GM19023 (cell line): Measurements from ENCODE around the gene SUCNR1.
"Not testable (repeated sequence)": the region's sequence is repeated elsewhere in the genome, so short reads cannot be mapped to it uniquely, and the experiment has no call there.

ENCODE experiments used
- ATAC-seq: cut with Tn5 transposase; IDR thresholded peaks from one replicate; pipeline ENCODE4 v1.9.1; 2021; ENCODE audit warnings: mild to moderate bottlenecking, moderate library complexity; ENCODE audit not compliant: unreplicated experiment

SUCNR1 gene, protein sequence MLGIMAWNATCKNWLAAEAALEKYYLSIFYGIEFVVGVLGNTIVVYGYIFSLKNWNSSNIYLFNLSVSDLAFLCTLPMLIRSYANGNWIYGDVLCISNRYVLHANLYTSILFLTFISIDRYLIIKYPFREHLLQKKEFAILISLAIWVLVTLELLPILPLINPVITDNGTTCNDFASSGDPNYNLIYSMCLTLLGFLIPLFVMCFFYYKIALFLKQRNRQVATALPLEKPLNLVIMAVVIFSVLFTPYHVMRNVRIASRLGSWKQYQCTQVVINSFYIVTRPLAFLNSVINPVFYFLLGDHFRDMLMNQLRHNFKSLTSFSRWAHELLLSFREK

DNA sequence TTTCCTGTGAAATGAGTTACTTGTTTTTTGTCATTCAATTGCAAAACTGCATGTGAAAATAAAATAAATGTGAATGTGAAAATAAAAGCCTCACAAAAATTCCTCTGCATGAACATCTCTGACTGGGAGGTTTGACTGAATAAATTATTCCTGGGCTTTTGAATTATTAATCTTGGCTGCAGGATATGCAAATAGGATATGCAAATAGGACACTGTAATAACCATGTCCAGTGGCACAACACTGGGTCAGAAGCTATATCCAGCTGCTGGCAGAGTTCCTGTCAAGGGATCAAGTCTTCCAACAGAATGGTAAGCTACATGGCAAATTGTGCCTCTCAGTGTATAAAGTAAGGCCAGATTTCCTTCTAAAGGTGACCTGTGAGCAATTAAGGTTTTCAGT is at the start of gene SUCNR1:
Gene SUCNR1 (plus strand): TSS at position 246 of the 400 bp plus-strand sequence. CDS start 6,250 bp downstream, outside the sequence.
- ATAC-seq: no peak

DNA sequence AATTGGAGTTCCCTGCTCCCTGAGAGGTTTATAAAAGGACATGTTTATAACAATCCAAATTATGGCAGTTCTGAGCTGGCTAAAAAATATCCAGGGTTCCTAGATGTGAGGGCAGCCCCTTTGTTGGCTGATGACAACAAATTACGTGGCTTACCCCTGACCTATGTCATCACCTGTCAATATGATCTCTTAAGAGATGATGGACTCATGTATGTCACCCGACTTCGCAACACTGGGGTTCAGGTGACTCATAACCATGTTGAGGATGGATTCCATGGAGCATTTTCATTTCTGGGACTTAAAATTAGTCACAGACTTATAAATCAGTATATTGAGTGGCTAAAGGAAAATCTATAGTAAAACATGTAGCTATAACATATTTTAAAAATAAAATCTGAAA is 45.6 kb upstream of the SUCNR1 start:
- no peak for ATAC-seq

DNA sequence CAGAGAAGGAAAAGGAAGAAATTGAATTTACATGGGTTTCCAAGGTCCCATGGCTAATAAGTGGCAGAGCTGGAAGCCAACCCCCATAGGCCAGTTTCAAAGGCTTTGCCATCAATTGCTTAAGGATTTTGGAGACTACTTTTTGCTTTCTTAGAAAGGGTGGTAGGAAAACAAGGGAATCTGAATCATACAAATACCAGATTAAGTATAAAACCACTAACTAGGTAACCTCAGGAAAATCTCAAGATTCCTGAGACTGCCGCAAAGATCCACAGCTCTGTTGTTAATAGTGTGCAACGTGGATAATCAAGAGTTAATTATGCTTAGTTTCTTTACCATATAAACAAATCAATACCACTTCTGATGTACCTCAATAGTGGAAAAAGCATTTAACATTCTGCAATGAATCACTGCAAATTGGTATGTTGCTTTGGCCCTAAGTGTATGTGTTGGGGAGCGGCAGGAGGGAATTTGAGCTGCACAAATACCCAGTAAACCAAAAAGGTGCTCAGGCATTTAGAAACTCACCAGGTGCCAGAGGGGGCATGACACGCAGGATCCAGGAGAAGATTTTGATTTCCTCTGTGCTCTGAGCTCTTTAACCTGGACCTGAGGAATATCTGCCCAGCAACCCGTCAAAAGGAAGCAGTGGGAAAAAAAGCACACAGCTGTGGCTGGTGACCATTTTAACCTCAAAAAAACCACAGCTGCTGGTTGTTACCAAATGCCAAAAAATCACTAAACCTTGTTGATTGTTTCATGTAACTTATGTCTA is 37.5 kb upstream of the SUCNR1 start:
- ATAC-seq: no peak

DNA sequence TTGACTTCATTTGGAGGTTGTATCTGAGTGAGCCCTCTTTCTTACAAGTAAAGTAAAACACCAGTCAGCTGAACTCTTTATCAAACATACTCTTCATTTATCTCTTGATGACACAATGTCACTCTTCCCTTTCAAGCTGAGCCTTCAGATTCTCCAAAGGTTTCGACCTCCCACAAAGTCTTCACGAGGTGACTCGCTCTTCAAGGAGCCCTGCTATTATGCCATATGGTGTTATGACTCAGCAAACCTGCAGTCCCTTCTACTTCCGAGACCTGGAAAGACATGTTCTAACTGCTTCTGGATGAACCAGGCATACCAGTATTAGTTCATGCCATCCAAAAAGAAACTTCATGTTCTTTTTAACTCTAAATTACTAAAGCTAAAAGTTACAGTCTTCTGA is 36.4 kb upstream of the SUCNR1 start:
- ATAC-seq: no peak

- ATAC-seq: no peak
Observed at GRCh38 chr3:151838574-151839312, 34.7 kb upstream of the SUCNR1 start.

- no peak for ATAC-seq
Observed at GRCh38 chr3:151839313-151839631, 34.2 kb upstream of the SUCNR1 start.

DNA sequence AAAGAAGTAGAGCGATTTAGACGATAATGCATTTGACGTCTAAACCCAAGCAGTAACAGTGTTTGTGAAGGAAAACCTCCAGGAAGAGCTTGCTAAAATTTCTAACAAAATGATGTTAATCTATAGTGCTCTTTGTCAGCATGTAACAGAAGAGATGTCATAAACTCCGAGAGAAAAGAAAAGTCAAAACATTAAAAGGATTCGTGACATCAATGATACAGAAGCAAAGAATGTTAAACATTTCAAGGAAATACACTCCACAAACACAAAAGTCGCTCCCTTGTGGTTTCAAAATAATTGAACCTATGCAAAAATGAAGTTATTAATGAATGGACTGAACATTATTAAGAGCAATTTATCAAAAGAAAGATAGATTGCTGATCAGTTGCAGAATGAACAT is 31.6 kb upstream of the SUCNR1 start:
- ATAC-seq: no peak

- ATAC-seq: no peak
Observed at GRCh38 chr3:151843275-151843674, 30.2 kb upstream of the SUCNR1 start.

GRCh38 chr3:151845306-151845905 is 28.0 kb upstream of the SUCNR1 start:
- no peak for ATAC-seq

- ATAC-seq: not testable (repeated sequence)
Observed at GRCh38 chr3:151850065-151850464, 23.4 kb upstream of the SUCNR1 start.

DNA sequence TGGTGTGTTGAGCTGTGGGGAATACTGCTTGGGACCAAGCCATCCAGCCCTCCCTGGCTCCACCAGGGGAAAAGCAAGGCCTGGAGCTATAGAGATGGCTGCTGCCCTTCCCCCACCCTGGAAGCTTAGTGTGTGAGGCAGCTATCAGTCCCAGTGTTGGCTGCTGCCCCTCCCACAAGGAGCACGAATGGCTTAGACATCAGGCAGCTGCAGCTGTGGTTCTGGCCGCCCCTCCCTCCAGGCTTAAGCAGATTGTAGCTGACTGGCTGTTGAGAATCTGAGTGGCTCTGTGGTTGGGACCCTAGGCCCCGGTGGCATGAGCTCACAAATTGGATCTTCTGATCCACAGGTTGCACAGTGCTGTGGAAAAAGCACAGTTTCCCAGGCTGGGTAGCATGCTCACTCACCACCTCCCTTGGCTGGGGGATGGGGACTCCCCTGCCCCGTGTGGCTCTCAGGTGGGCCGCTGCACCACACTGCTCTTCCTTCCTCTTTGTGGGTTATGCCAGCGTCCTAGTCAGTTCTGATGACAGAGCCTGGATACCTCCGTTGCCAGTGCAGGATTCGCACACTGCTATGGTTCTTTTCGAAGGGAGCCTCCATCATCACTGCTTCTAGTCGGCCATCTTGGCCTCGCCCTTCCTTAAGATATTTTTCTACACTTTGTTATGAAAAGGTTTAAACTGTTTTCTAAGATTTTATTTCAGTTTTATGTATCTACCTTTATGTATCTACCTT is 21.2 kb upstream of the SUCNR1 start:
- no peak for ATAC-seq

DNA sequence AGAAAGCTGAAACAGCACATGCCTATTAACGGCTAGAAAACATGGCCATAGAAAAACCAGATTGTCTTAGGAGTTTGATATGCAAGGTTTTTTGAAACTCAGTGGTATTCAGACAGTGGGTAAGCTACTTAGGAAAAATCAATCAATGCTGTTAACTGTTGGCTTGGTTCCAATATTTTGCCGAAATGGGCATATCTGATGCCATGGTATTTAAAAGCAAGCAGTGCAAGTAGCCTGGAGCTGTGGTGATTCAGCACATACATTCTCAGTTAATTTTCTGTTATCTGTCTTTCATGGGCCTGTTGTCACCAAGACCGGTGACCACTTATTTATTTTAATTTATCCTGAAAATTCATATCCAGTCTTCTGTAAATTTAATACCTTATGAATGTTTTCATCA is 17.3 kb upstream of the SUCNR1 start:
- no peak for ATAC-seq

DNA sequence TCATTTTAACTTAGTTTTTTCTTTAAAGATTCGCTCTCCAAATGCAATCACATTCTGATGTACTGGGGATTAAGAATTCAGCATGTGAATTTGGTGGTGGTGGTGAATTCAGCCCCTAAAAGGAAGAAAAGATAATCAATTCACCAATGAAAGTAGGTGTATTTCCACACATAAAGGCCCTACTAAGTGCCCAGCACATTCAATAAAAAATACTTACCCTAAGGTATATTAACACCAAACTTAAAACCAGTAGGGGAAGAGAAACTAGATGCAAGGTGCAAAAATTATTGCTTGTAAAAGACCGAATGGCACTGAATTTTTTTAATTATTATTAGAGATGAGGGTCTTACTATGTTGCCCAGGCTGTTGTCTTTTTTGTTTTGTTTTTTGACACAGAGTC is 16.8 kb upstream of the SUCNR1 start:
- no peak for ATAC-seq

DNA sequence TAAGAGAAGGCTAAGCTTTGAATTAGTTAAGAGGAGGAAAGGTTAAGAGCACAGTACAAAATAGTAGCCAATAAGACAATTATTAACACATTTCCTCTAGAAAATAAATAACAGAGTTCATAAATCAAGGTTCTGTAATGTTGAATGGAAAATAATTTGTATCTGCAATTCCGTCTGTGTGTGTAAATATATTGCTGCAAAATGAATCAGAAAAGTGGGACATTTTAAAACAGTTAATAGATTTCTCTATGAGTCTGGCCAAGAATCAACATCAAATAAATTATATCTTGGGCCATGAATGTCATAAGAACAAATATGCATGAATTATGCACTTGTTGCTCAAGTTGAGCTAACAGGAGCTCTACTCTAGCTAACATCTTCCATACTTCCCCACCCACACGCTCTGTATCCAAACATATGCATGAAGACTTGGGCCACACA is 14.2 kb upstream of the SUCNR1 start:
- no peak for ATAC-seq

- no peak for ATAC-seq
Observed at GRCh38 chr3:151859905-151860304, 13.5 kb upstream of the SUCNR1 start.

DNA sequence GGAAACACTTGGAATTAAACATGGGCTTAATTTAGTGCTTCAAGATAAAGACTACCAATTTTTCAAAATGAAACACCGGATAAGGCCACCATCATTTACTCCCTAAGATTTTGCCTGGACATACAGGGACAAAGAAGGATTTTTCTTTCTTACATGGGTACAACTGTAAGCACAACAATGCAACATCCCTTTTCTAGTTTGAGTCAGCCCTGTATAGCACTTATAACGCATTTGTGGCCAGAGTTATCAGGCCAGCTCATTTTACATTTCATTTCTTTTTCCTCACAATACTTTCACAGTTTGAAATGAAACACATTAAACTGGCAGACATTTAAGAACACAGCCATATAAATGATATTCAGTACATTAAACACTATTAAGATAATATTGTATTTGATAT is 9.8 kb upstream of the SUCNR1 start:
- ATAC-seq: no peak

DNA sequence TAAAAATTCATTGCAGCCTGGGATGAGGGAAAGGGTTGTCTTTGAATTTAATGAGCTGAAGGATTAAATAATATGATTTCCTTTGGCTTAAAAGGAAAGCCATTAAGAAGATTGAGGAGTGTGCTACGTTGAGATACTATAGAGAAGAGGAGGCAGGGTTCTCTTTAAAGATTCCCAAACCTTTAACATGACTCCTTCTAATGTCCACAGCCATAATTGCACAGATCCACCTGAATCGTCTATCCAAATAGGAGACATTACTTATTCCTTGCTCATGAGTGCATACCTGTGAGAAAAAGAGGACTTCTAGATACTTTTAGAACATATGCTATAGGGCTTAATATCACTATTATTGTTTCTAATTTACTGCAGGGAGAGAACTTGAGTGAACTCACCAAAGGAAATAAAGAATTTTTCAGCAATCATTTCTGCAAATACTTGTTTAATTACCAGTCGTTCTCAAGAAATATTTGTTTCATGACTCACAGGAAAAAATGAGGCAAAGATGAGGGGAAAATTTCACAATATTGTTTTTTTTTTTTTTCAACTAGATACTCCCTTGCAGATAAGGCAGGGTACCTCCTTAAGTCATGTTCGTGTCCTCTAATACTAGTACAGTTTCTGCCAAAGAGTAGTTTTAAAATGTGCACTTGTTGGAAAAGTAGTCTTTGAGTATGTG is 8.9 kb upstream of the SUCNR1 start:
- no peak for ATAC-seq

GRCh38 chr3:151866711-151867410 is 6.6 kb upstream of the SUCNR1 start:
- ATAC-seq: no peak

DNA sequence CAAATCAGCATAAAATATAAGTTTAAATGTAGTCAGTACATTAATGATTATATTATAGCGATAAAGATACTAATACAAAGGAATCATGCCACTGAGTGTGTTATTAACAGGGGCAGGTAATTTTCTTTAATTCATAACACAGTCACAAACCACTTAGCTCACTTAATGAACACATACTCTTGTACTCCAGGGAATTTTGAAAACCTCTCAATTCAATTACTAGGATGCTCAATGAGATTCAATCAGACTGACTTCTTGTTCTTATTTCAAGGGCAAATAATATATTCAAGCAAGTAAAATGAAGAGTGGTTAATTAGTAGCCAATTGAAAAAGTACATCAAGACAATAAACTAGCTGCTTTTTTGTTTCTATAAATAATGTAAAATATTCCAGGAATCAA is 5.8 kb upstream of the SUCNR1 start:
- no peak for ATAC-seq

DNA sequence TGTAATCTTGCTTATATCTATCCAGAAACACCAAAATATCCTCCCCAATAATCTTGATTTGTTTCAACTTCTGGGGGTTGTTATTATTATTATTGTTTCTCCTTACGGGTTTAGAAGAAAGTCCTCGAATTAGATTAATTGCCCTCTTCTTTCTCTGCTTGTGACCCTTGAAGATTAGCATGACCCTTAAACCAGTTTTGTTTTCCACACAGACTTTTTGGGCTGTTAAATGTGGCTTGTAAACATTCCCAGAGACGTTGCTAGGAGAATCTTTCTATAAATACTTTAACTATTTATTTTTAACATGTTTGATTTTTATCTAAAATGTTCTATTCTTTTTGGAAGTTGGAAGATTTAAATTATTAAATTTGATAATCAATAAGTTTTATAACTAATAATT is 4.3 kb upstream of the SUCNR1 start:
- ATAC-seq: no peak
